Mesothelial cell of epicardium (in vitro differentiated cells): ENCODE data around the gene C4A. TPM values are rescaled to one million over a fixed set of nuclear protein-coding genes. Genes with fewer than 3 reads are reported as not detected.
A peak's percentile ranks its signal among the peaks of the same experiment; 100 is the strongest.

ENCODE experiments used
- DNase-seq, 2 experiments: peaks; one replicate each; pipeline ENCODE4 v3.0.0; 2021; ENCODE audit warnings: low spot score in 2 of 2; ENCODE audit not compliant: unreplicated experiment in 2 of 2
- H3K27ac Mint-ChIP-seq: 2 replicates; pipeline ENCODE4 v1.8.0; 2021; ENCODE audit warnings: mixed read lengths
- H3K27me3 Mint-ChIP-seq: 2 replicates; pipeline ENCODE4 v1.8.0; 2021; ENCODE audit warnings: low read depth, mixed read lengths
- H3K36me3 Mint-ChIP-seq: 2 replicates; pipeline ENCODE4 v1.8.0; 2021; ENCODE audit warnings: mixed read lengths
- H3K4me1 Mint-ChIP-seq: 2 replicates; pipeline ENCODE4 v1.8.0; 2021; ENCODE audit warnings: mixed read lengths
- H3K4me3 Mint-ChIP-seq: 2 replicates; pipeline ENCODE4 v1.8.0; 2021; ENCODE audit warnings: mild to moderate bottlenecking, moderate library complexity, mixed read lengths
- H3K9me3 Mint-ChIP-seq: 2 replicates; pipeline ENCODE4 v1.8.0; 2021; ENCODE audit warnings: mixed read lengths
- total RNA-seq: library from RNA; stranded (reverse); gene quantifications from 3 replicates; pipeline ENCODE4 v1.2.1, GENCODE V29; 2021
- TF ChIP-seq, protein P1 (sequence below): fragments of 200-600 bp; sonication (generic); IDR thresholded peaks from one replicate; pipeline ENCODE4 v1.5.0; 2021; ENCODE audit warnings: antibody characterized with exemption; ENCODE audit not compliant: unreplicated experiment

C4A gene
- total RNA-seq, 1 donor from 2014 or later: 12.3 TPM

DNA sequence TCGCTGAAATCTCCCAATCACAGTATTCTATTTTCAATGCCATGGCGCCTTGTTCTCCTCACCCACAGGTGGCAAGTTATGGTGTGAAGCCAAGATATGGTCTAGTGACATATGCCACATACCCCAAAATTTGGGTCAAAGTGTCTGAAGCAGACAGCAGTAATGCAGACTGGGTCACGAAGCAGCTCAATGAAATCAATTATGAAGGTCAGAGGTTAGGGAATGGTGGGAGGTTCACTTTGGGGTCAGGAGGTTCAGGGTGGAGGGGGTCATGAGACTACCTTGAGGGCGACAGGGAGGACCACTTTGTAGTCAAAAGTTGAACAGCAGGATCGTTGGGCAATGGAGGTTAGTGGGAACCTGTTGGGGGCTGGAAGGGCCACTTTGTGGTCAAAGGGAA lies 33.6 kb upstream of the C4A start:
- Mint-ChIP-seq H3K4me1 (no peaks in the 10 kb centered on the region), H3K36me3 (peaks cover 7% of the 10 kb centered on the region), H3K4me3 (no peak overlapping the region), H3K9me3 (no peaks in the 10 kb centered on the region), H3K27me3 (peaks cover 41% of the 10 kb centered on the region), H3K27ac (no peak overlapping the region)
- no peak for DNase-seq
- TF ChIP-seq, protein P1, sequence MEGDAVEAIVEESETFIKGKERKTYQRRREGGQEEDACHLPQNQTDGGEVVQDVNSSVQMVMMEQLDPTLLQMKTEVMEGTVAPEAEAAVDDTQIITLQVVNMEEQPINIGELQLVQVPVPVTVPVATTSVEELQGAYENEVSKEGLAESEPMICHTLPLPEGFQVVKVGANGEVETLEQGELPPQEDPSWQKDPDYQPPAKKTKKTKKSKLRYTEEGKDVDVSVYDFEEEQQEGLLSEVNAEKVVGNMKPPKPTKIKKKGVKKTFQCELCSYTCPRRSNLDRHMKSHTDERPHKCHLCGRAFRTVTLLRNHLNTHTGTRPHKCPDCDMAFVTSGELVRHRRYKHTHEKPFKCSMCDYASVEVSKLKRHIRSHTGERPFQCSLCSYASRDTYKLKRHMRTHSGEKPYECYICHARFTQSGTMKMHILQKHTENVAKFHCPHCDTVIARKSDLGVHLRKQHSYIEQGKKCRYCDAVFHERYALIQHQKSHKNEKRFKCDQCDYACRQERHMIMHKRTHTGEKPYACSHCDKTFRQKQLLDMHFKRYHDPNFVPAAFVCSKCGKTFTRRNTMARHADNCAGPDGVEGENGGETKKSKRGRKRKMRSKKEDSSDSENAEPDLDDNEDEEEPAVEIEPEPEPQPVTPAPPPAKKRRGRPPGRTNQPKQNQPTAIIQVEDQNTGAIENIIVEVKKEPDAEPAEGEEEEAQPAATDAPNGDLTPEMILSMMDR: no peak

DNA sequence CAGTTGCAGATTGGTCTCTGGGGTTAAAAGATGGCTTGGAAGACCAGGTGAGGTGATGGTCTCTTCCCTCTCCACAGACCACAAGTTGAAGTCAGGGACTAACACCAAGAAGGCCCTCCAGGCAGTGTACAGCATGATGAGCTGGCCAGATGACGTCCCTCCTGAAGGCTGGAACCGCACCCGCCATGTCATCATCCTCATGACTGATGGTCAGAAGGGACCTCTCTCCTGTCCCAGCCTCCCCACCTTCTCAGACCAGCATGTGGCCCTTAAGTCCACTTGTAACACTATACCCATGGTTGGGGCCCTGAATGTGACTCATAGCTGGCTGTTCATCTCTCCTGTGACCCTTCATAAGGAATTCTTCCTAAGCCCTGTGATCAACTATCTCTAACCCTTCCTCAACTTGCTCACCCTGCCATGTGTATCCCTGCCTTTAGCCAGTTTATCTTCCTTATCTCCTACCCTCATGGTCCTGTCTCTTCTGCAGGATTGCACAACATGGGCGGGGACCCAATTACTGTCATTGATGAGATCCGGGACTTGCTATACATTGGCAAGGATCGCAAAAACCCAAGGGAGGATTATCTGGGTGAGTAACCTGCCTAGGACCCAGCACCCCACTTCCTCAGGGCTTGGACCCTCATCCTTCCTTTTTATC lies 33.0 kb upstream of the C4A start:
- no peak overlapping the region for H3K4me3 Mint-ChIP-seq

DNA sequence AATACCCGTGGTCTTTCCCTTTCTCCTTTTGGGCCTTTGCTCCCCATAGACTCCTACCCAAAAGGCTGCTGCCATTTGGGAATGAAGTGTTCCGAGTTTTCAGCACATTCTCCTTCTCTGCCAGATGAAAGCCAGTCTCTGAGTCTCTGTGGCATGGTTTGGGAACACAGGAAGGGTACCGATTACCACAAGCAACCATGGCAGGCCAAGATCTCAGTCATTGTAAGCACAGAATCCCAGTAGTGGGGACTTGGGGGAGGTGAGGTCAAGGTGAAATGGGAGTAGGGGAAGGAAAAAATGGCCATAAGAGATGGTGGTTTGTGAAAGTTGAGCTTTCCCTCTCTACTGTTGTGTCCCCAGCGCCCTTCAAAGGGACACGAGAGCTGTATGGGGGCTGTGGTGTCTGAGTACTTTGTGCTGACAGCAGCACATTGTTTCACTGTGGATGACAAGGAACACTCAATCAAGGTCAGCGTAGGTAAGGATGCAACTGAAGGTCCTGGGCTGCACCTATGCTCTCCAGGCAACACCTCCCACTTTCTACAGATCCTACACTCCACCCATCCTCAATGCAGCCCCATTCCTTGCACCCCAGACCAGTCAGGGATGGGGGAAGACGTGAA lies 31.8 kb upstream of the C4A start:
- Mint-ChIP-seq H3K4me3 (no peak overlapping the region), H3K4me1 (no peaks in the 10 kb centered on the region), H3K9me3 (no peaks in the 10 kb centered on the region), H3K27ac (no peak overlapping the region), H3K27me3 (peaks cover 24% of the 10 kb centered on the region), H3K36me3 (peaks cover 22% of the 10 kb centered on the region)
- no peak for DNase-seq
- TF ChIP-seq, protein P1: no peak

More for the DNA sequence above, 33.0 kb upstream of the C4A start:
- DNase-seq: no peak
- Mint-ChIP-seq H3K9me3 (no peaks in the 10 kb centered on the region), H3K4me1 (no peaks in the 10 kb centered on the region), H3K27ac (no peak overlapping the region), H3K27me3 (peaks cover 35% of the 10 kb centered on the region), H3K36me3 (peaks cover 12% of the 10 kb centered on the region)
- TF ChIP-seq, protein P1: no peak

DNA sequence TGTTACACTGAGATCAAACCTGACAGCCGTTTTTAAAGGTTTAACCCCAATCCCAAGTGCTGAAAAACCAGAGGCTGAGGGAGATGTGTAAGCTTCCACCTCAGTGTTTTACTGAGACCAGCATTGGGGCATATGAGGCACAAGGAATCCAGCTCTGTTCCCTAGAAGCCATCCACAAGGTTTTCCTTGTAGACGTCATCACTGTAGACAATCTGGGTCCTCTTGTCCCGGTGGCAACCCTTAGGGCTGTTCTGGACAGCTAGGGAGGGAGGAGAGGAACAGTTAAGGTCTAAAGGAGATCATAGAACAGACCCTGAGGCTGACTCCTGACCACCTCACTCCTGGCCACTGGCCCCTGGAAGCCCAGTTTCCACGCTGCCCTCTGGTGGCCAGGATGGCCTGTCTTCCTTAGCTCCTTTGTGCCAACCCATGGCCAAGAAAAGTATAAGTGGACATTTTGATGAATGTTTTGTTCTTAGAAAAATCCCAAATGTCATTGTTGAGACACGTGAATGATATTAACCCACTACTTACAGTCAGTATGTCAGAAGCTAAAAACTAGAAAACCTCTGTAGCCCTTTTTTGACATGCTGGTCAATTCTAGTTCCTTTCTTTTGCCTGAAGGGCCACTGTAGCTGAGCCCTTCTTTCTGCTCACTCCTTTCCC lies 29.6 kb upstream of the C4A start:
- peak in 1 of 2 experiments; percentile 50 for DNase-seq
- TF ChIP-seq, protein P1: peak; percentile 49
- H3K27me3 Mint-ChIP-seq: peaks cover 6% of the 10 kb centered on the region
- peak overlapping the region; percentile 11 for H3K27ac Mint-ChIP-seq
- H3K4me1 Mint-ChIP-seq: peaks cover 2% of the 10 kb centered on the region
- no peaks in the 10 kb centered on the region for H3K9me3 Mint-ChIP-seq
- H3K4me3 Mint-ChIP-seq: no peak overlapping the region
- H3K36me3 Mint-ChIP-seq: peaks cover 33% of the 10 kb centered on the region

DNA sequence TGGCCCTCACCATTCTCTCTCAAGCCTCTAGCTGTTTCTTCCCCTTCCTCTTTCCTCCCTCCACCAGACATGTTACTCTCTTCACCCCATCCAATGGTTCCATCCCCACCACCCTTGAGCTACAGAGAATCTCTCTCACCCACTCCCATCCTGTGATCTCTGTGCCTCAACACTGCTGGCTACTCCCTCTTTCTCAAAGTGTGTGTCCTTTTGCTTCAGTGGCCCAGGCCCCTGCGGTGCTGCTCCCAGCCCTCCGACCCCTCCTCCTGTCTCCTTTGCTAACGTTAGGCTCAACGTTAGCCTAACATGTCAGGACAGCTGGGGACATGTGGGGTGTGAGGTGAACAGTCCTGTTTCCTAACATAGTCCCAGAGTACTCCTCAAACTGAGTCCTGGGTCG lies 29.0 kb upstream of the C4A start:
- no peaks in the 10 kb centered on the region for H3K9me3 Mint-ChIP-seq
- TF ChIP-seq, protein P1: no peak
- H3K27me3 Mint-ChIP-seq: peaks cover 1% of the 10 kb centered on the region
- peaks cover 33% of the 10 kb centered on the region for H3K36me3 Mint-ChIP-seq
- H3K4me1 Mint-ChIP-seq: peaks cover 8% of the 10 kb centered on the region
- no peak for DNase-seq
- no peak overlapping the region for H3K4me3 Mint-ChIP-seq
- H3K27ac Mint-ChIP-seq: peak overlapping the region; percentile 11
